ENCODE data around the gene ENHO. TPM values are rescaled to one million over a fixed set of nuclear protein-coding genes. Genes with fewer than 3 reads are reported as not detected.
"Not testable (repeated sequence)": the region's sequence is repeated elsewhere in the genome, so short reads cannot be mapped to it uniquely, and the experiment has no call there.

ENHO gene
- total RNA-seq, 1 donor from 2014 or later: not detected

GRCh38 chr9:34532041-34532440 is 9.3 kb upstream of the ENHO start:
- not testable (repeated sequence) for DNase-seq (ENCODE audit: low spot score)

GRCh38 chr9:34526026-34526425 is 3.2 kb upstream of the ENHO start:
- DNase-seq (ENCODE audit: low spot score): no peak

GRCh38 chr9:34524349-34524748 is 1.6 kb upstream of the ENHO start:
- no peak for DNase-seq (ENCODE audit: low spot score)

- DNase-seq (ENCODE audit: low spot score): peak; percentile 90
Observed at GRCh38 chr9:34522091-34522887, 501 bp downstream of the ENHO start.

- DNase-seq (ENCODE audit: low spot score): peak; percentile 80
Observed at GRCh38 chr9:34521406-34522045, 1.3 kb downstream of the ENHO start.

DNA sequence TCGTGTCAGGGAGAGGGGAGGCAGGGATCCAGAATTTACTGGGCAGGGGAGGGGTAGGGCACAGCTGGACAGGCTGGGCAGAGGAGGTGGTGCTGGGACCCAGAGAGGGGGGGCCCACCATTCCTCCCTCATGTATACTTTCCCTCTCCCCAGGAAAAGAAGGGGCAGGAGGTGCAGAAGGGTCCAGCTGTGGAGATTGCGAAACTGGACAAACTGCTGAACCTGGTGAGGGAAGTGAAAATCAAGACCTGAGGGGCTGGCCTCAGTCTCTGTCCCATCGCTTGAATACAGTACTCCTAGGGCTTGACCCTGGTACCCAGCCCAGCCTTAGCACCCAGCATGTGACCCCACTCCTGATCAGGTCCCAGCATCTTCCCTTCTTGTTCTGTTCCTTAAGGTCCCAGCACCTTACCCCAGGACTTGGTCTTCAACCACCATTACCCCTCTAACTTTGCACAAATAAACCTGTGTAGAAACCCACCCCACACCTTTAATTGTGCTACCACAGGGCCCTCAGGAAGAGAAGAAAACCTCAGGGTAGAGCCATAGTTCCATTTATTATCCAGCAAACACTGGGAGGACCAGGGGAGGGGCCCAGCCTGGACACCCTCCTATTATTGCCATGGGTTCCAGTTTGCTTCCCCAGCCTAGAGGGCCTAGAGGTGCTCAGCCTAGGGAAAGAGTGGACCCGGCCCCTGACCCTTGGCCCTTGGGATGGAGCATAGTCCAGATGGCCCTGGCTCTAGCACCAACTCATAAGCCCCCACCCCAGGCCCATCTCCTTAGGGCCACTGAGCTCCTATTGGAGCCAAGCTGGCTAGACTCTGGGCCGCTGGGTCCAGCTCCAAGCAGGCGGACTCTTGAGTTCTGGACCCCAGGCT is 2.0 kb downstream of the ENHO start:
- peak; percentile 67 for DNase-seq (ENCODE audit: low spot score)

GRCh38 chr9:34520096-34520495 is 2.7 kb downstream of the ENHO start:
- peak; percentile 69 for DNase-seq (ENCODE audit: low spot score)

- peak; percentile 59 for DNase-seq (ENCODE audit: low spot score)
Observed at GRCh38 chr9:34519321-34520020, 3.3 kb downstream of the ENHO start.

DNA sequence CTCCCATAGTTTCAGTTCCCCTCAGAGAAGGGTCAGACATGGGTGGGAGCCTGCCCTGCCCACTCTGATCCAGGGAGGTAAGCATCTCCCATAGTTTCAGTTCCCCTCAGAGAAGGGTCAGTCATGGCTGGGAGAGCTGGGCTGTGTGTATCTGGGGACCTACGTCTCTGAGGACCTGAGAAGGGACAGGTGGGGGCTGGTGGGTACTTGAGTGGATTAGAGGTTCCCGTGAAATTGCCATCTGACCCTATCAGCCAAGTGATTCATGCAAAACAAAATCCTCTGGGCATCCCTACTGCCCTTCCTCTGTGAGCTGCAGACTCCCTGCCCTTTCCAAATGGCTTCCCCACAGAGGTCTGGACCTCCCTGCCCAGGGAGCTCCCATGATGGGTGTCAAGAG is 3.9 kb downstream of the ENHO start:
- DNase-seq (ENCODE audit: low spot score): no peak

DNA sequence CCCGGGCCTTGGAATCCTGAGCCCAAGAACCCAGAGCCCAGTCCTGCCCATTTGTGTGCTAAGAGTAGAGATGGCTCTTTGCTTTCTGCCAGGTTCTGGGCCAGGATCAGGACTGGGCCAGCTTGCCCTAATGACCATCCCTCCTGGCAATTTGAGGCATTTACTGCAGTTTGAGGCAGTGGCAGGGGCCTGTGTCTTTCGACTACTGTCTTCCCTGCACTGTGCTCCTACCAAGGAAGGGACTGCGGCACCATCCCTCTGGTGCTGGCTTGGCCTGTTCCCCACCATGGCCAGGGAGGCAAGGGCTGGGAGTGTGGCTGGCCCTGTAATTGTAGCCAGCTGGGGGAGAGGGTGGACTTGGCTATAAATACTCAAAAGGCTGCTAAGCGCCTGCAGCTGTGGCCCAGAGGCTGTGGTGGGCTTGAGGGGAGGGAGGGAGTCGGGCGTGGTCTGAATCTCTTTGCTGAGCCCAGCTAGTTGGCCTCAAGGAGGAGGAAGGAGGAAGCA is 4.6 kb downstream of the ENHO start:
- DNase-seq (ENCODE audit: low spot score): peak; percentile 77

DNA sequence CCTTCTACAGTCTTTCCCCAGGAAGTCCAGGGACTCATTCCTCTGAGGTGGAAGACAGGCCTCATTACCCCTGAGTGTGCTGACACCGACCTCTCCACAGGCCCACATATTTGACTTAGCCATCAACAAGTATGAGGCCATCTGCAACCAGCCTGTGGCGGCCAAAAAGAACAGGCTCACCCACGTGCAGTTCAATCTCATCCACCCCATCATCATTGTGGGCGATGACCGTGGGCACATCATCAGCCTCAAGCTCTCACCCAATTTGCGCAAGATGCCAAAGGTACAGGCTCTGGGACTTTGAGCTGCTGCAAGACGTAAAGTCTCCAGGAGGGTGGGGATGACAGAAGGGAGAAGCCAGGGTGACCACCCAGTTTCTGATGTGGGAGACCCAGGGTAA is 5.6 kb downstream of the ENHO start:
- DNase-seq (ENCODE audit: low spot score): peak; percentile 60

- peak; percentile 59 for DNase-seq (ENCODE audit: low spot score)
Observed at GRCh38 chr9:34515959-34516358, 6.8 kb downstream of the ENHO start.

DNA sequence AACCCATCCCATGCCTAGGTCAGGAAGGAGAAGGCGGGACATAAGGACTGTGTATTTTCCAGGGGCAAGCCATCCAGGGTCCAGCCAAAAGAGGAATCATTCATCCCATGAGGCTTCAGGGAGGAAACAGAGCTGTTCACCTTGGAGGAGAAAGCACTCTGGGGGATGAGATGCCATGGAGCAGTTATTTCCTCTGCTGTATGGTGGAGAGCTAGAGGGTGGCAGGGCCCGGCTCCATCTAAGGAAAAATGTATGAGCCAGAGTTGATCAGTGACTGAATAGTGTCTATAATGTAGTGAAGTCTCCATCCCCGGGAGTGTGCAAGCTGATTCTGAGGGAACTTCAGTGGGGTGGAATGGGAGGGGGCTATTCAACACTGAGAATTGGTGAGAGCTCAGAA is 8.0 kb downstream of the ENHO start:
- DNase-seq (ENCODE audit: low spot score): peak; percentile 35

DNA sequence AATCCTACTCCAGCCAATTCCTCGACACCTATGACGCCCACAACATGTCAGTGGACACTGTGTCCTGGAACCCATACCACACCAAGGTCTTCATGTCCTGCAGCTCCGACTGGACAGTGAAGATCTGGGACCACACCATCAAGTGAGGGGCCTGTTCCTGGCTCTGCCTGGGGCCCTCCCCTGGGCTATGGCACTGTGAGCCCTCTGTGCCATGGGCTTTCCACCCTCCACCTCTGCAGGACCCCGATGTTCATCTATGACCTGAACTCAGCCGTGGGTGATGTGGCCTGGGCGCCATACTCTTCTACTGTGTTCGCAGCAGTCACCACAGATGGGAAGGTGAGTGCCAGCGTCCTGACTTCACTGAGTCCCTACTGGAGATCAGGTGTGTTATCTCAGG is 8.4 kb downstream of the ENHO start:
- DNase-seq (ENCODE audit: low spot score): peak; percentile 60

DNA sequence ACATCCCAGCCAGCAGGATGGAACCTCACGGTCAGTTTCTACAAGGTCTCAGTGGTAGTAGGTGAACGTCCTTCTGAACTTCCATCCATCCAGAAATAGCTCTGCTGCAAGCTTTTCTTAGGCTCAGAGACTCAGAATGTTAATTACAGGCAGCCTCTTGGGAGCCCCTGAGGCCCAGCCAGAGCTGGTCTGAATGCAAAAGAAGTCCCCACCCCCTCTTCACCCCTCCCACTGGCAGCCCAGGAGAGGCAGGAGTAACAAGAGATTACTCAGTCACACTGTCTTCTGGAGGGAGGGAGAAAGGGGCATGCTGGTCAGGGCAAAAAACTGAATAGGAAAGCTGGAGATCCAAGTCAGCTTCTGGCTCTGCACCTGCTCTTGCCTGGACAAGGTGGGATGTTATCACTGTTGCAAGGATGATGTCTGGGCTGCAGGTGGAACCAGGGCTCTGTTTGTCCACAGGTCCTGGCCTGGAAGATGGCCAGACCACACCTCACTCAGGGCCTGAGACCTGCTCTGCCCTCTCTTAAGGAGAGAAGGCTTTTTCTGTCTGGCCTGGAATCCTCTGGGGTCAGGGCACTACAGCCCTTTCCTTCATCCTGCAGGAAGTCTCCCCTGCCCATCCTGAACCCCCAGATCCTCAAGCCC is 9.1 kb downstream of the ENHO start:
- peak; percentile 72 for DNase-seq (ENCODE audit: low spot score)

- DNase-seq (ENCODE audit: low spot score): peak; percentile 79
Observed at GRCh38 chr9:34512131-34513078, 10.4 kb downstream of the ENHO start.

GRCh38 chr9:34510497-34511468 is 12.0 kb downstream of the ENHO start:
- DNase-seq (ENCODE audit: low spot score): peak; percentile 86

DNA sequence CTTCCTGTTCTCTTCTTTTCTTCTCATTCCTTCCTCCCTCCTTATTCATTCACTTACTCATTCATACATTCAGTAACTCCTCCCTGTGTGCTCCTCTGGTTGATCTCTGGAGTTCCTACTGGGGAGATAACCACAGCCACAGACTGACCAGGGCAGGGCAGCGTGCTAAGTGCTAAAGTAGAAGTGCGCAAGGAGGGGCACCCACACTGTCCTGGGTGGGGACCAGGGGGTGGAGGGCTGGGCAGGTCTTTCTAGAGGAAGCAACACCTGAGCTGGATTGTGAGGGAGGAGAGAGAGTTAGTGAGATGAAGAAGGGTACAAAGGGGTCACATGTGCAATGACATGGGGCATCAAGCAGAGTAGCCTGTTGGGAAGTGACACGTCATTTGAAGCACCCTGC is 13.8 kb downstream of the ENHO start:
- no peak for DNase-seq (ENCODE audit: low spot score)
